ENCODE results near the gene LMNB1.
"Not testable (repeated sequence)": the region's sequence is repeated elsewhere in the genome, so short reads cannot be mapped to it uniquely, and the experiment has no call there.

LMNB1 gene

GRCh38 chr5:126776499-126777256 lies at the start of gene LMNB1:
Gene LMNB1, plus strand, starts transcription at chr5:126777136. Its CDS starts 373 bp downstream, at chr5:126777509.
- DNase-seq (ENCODE audit: low read depth): peak; percentile 91

GRCh38 chr5:126732716-126733115 lies 44.2 kb upstream of the LMNB1 start:
- DNase-seq (ENCODE audit: low read depth): no peak

GRCh38 chr5:126734573-126734972 lies 42.4 kb upstream of the LMNB1 start:
- DNase-seq (ENCODE audit: low read depth): not testable (repeated sequence)

GRCh38 chr5:126736141-126736540 lies 40.8 kb upstream of the LMNB1 start:
- no peak for DNase-seq (ENCODE audit: low read depth)

- DNase-seq (ENCODE audit: low read depth): no peak
Observed at GRCh38 chr5:126741361-126741760, 35.6 kb upstream of the LMNB1 start.

GRCh38 chr5:126742425-126742824 lies 34.5 kb upstream of the LMNB1 start:
- DNase-seq (ENCODE audit: low read depth): no peak

- no peak for DNase-seq (ENCODE audit: low read depth)
Observed at GRCh38 chr5:126744836-126745235, 32.1 kb upstream of the LMNB1 start.

- no peak for DNase-seq (ENCODE audit: low read depth)
Observed at GRCh38 chr5:126745259-126745992, 31.5 kb upstream of the LMNB1 start.

GRCh38 chr5:126746290-126746689 lies 30.6 kb upstream of the LMNB1 start:
- no peak for DNase-seq (ENCODE audit: low read depth)

- DNase-seq (ENCODE audit: low read depth): no peak
Observed at GRCh38 chr5:126752081-126752785, 24.7 kb upstream of the LMNB1 start.

- no peak for DNase-seq (ENCODE audit: low read depth)
Observed at GRCh38 chr5:126753227-126753626, 23.7 kb upstream of the LMNB1 start.

GRCh38 chr5:126754609-126755008 lies 22.3 kb upstream of the LMNB1 start:
- no peak for DNase-seq (ENCODE audit: low read depth)

- DNase-seq (ENCODE audit: low read depth): no peak
Observed at GRCh38 chr5:126755593-126755992, 21.3 kb upstream of the LMNB1 start.

- no peak for DNase-seq (ENCODE audit: low read depth)
Observed at GRCh38 chr5:126757713-126758357, 19.1 kb upstream of the LMNB1 start.

- DNase-seq (ENCODE audit: low read depth): no peak
Observed at GRCh38 chr5:126763371-126763770, 13.6 kb upstream of the LMNB1 start.

GRCh38 chr5:126769703-126770102 lies 7.2 kb upstream of the LMNB1 start:
- no peak for DNase-seq (ENCODE audit: low read depth)

GRCh38 chr5:126773536-126773935 lies 3.4 kb upstream of the LMNB1 start:
- DNase-seq (ENCODE audit: low read depth): not testable (repeated sequence)

- not testable (repeated sequence) for DNase-seq (ENCODE audit: low read depth)
Observed at GRCh38 chr5:126774595-126774994, 2.3 kb upstream of the LMNB1 start.

GRCh38 chr5:126777257-126777974 lies 480 bp downstream of the LMNB1 start:
- DNase-seq (ENCODE audit: low read depth): peak; percentile 42

GRCh38 chr5:126777975-126778674 lies 1.2 kb downstream of the LMNB1 start:
- DNase-seq (ENCODE audit: low read depth): peak; percentile 90

Data from stimulated activated CD4-positive, alpha-beta T cell treated with anti-CD3 and anti-CD28 coated beads, Interleukin-2, amount 100 ng/mL, for 4 hours (primary cell).